ENCODE results near the gene IL13RA2. TPM values are rescaled to one million over a fixed set of nuclear protein-coding genes. Genes with fewer than 3 reads are reported as not detected.

The IL13RA2 gene
- total and polyA plus RNA-seq, 2 of the 13 experiments (the other 11 are each of a cell fraction or from before 2014, with no cell fraction given) = not detected

DNA sequence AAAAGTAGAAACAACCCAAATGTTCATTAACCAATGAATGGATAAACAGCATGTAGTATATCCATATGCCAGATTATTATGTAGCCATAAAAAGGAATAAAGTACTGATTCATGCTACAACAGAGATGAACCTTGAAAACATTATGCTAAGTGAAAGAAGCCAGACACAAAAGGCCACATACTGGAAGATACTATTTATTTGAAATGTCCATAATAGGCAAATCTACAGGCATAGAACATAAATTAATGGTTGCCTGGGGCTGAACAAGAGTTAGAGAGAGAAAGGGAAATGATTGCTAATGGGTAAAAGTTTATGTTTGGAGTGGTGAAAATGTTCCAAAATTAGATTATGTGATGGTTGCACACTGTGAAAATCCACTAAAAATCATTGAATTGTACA is 44.4 kb downstream of the IL13RA2 start (continued):
- TF ChIP-seq KIAA2018 (CRISPR knock-in tag; IDR thresholded peaks at IDR 0.05; ENCODE audit: borderline replicate concordance) (no peak), ZBTB44 (CRISPR knock-in tag; IDR thresholded peaks at IDR 0.05) (no peak)
- TF ChIP-seq, protein P1, sequence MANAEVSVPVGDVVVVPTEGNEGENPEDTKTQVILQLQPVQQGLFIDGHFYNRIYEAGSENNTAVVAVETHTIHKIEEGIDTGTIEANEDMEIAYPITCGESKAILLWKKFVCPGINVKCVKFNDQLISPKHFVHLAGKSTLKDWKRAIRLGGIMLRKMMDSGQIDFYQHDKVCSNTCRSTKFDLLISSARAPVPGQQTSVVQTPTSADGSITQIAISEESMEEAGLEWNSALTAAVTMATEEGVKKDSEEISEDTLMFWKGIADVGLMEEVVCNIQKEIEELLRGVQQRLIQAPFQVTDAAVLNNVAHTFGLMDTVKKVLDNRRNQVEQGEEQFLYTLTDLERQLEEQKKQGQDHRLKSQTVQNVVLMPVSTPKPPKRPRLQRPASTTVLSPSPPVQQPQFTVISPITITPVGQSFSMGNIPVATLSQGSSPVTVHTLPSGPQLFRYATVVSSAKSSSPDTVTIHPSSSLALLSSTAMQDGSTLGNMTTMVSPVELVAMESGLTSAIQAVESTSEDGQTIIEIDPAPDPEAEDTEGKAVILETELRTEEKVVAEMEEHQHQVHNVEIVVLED (CRISPR knock-in tag; IDR thresholded peaks at IDR 0.05; ENCODE audit: borderline replicate concordance) = no peak
